A549 treated with Mapracorat at 1 μM for 4 hours (cell line): ENCODE measurements around the gene ZMAT3. TPM values are rescaled to one million over a fixed set of nuclear protein-coding genes. Genes with fewer than 3 reads are reported as not detected.

Experiments
- total RNA-seq: library from RNA; stranded (reverse); fragments of 200-300 nt; extraction: Qiagen RNA extraction; gene quantifications from 5 replicates; pipeline ENCODE4 v1.2.3, GENCODE V29; 2022

The ZMAT3 gene
- 5.6 to 8.1 TPM (median 6.7 TPM) in 5 replicates for total RNA-seq

DNA sequence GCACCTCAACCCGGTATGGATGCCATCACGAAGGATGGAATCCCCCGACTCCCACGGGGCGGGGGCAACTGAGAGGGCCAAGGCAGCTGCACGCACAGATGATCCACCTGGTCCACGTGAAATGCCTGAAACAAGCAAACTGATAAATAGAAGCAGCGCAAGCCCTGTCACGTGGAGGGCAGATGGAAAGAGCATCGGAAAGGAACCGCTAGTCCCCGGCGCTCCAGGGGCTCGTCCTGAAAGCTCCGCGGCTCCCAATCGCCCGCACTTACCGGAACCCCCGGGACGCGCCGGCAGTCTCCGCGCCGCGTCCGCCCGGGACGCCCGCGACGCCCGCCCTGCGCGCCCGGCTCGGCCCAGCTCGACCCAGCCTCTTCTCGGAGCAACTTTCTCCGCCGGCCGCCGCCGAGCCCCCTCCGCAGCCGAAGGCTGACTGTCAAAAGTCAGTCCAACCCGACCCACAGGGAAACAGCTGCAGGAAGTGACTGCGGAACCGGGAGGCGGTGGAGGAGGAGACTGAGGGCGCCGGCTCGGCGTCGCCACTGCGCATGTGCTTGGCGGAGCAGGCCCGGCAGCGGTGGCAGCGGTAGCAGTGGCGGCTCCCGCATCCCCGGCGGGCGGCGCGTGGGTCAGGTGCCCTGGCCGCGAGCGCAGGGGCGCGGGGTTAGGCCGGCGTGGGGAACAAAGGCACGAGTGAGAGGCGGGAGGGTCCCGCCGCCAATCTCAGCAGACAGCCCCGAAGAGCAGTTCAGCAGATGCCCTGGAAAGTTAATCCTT, at the start of gene ZMAT3:
Gene ZMAT3 (minus strand): TSS at position 487 of the 777 bp plus-strand sequence. CDS start 4,057 bp downstream, outside the sequence.

Other genes with a start within 250 kb of the ZMAT3 start
- gene PIK3CA, start 76.5 kb upstream of the ZMAT3 start, total RNA-seq, result 4.7 to 8.1 TPM (median 6.7 TPM) in 5 replicates
- 0.88 to 2.0 TPM (median 1.5 TPM) in 5 replicates for gene KCNMB3, start 179.3 kb upstream of the ZMAT3 start, total RNA-seq